Measurements from ENCODE around the gene C11orf68. TPM values are rescaled to one million over a fixed set of nuclear protein-coding genes. Genes with fewer than 3 reads are reported as not detected.
"Not testable (repeated sequence)": the region's sequence is repeated elsewhere in the genome, so short reads cannot be mapped to it uniquely, and the experiment has no call there.

The C11orf68 gene
- total and polyA plus RNA-seq, 9 of the 15 experiments (the other 6 are each of a cell fraction or from before 2014, with no cell fraction given) = 3.6 to 35.9 (median 12.8) TPM

DNA sequence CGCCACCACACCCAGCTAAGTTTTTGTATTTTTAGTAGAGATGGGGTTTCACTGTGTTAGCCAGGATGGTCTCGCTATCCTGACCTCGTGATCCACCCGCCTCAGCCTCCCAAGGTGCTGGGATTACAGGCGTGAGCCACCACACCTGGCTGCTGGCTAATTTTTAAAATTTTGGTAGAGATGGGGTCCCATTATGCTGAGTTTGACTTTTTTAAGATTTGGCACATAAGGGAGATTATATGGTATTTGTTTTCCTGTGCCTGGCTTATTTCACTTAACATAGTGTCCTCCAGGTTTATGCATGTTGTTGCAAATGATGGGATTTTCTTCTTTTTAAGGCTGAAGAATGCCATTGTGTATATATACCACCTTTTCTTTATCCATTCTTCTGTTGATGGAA, 31.8 kb upstream of the C11orf68 start:
- CTCF ChIA-PET (ENCODE audit: low intra/inter-chr PET ratio); BruUV-seq (replicated peaks): not testable (repeated sequence)
- WGBS (ENCODE audit: insufficient coverage, low coverage, missing lambda C conversion rate) = 69% methylated on average over 4 of the region's 5 CpGs

DNA sequence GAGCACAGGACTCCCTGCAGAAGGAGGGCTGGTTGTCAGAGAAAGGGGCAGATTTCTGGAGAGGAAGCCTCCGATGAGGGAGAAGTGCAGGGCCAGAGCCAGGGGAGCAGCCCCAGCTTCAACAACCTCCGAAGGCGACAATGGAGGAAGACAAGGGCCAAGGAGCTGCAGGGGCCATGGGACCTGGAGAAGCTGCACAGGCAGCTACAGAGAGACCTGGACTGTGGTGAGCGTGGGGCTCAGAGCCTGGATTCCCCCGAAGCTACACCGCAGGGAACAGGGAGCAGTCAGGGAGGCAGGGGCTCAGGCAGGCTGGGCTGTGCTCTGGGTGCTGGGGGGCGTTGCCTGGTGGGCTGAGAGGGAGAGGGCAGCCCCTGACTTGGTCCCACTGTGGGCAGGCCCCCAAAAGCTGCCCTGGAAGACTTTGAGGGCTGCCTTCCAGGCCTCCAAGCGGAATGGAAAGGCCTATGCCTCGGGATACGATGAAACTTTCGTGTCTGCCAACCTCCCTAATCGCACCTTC, 28.8 kb upstream of the C11orf68 start:
- Histone ChIP-seq H3K4me2 (ENCODE audit: insufficient read depth, low read length) (no peak overlapping the region), H3K9ac (ENCODE audit: insufficient read depth in 1 of 2, low read depth in 2 of 2, low read length in 2 of 2) (peak overlapping the region in 1 of 2 experiments; percentile 79; a peak in 2 of 4 replicates), H3K9me3 (replicated peaks; ENCODE audit: control insufficient read depth, insufficient read depth, low read depth, low read length) (no peaks in the 10 kb centered on the region), H2AFZ (ENCODE audit: low read depth, low read length) (peak overlapping the region; percentile 42; the same call in 1 of the 2 replicates), H3K27me3 (ENCODE audit: control insufficient read depth in 2 of 2, insufficient read depth in 2 of 2, low read length in 2 of 2) (peaks cover 0 to 5% of the 10 kb centered on the region in 2 experiments; a peak in 1 of 5 replicates), H3K27ac (ENCODE audit: extremely low read depth, low read depth, low read length) (no peak overlapping the region), H3K36me3 (ENCODE audit: control insufficient read depth, insufficient read depth, low read length) (no peaks in the 10 kb centered on the region), H3K4me1 (replicated peaks in 1 of 2; ENCODE audit: control insufficient read depth in 2 of 2, insufficient read depth in 2 of 2, low read length in 2 of 2) (peaks cover 0 to 18% of the 10 kb centered on the region in 2 experiments; a peak in 2 of 5 replicates), H3K9me1 (ENCODE audit: control insufficient read depth, insufficient read depth, low read length) (no peaks in the 10 kb centered on the region), H3K4me3 (no peak overlapping the region), H4K20me1 (replicated peaks; ENCODE audit: control insufficient read depth, insufficient read depth, low read length) (no peaks in the 10 kb centered on the region), H3K79me2 (ENCODE audit: control insufficient read depth, insufficient read depth, low read length) (no peaks in the 10 kb centered on the region)
- in situ Hi-C loops (cut with MboI) (no loop called here), intact Hi-C loops (cut with micrococcal nuclease) (no loop called here)
- POLR2A ChIA-PET = interaction anchor here (0.9 to 2.2 kb wide), 6 partner anchors 9 to 443 kb away, joined by 3 to 7 read pairs (median 5); partner anchors contain the start of gene CCDC85B
- 11% methylated on average over 12 of the region's 12 CpGs for WGBS (ENCODE audit: insufficient coverage, low coverage, missing lambda C conversion rate)
- CTCF ChIA-PET (ENCODE audit: low intra/inter-chr PET ratio) = no interaction called here
- FAIRE-seq (no peak), DNase-seq (ENCODE audit: extremely low read depth in 1 of 4, low spot score in 3 of 4) (no peak), ATAC-seq (peak; percentile 52)
- no TSS peak for BruUV-seq (replicated peaks)
- TF ChIP-seq BRD9 (IDR thresholded peaks at IDR 0.05; ENCODE audit: low read depth, partially characterized antibody) = no peak
- TF ChIP-seq ZBTB43 (CRISPR knock-in tag; IDR thresholded peaks at IDR 0.05) = no peak
- no peak for TF ChIP-seq TCF3 (CRISPR knock-in tag; IDR thresholded peaks at IDR 0.05)
- no peak for TF ChIP-seq ZNF146 (CRISPR knock-in tag; IDR thresholded peaks at IDR 0.05; ENCODE audit: unreplicated experiment)
- no peak for TF ChIP-seq ZNF586 (CRISPR knock-in tag; conservative IDR thresholded peaks at IDR 0.05)
- TF ChIP-seq, protein P1, sequence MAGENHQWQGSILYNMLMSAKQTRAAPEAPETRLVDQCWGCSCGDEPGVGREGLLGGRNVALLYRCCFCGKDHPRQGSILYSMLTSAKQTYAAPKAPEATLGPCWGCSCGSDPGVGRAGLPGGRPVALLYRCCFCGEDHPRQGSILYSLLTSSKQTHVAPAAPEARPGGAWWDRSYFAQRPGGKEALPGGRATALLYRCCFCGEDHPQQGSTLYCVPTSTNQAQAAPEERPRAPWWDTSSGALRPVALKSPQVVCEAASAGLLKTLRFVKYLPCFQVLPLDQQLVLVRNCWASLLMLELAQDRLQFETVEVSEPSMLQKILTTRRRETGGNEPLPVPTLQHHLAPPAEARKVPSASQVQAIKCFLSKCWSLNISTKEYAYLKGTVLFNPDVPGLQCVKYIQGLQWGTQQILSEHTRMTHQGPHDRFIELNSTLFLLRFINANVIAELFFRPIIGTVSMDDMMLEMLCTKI (IDR thresholded peaks at IDR 0.05; ENCODE audit: partially characterized antibody) = no peak
- TF ChIP-seq SUPT5H (IDR thresholded peaks at IDR 0.05) = no peak
- no peak for TF ChIP-seq PTTG1 (tag; IDR thresholded peaks at IDR 0.05; ENCODE audit: low read depth)
- no peak for TF ChIP-seq HMGN3 (IDR thresholded peaks at IDR 0.05; ENCODE audit: borderline replicate concordance, extremely low read depth, insufficient read length, low read depth, low read length)
- TF ChIP-seq DACH1 (IDR thresholded peaks at IDR 0.05; ENCODE audit: partially characterized antibody) = no peak
- TF ChIP-seq ZNF165 (CRISPR knock-in tag; IDR thresholded peaks at IDR 0.05; ENCODE audit: borderline replicate concordance) = no peak
- no peak for TF ChIP-seq ZNF668 (CRISPR knock-in tag; IDR thresholded peaks at IDR 0.05)

More for the DNA sequence above, 31.8 kb upstream of the C11orf68 start:
- H3K27me3 ChIP-seq (ENCODE audit: control insufficient read depth in 2 of 2, insufficient read depth in 2 of 2, low read length in 2 of 2); H2AFZ ChIP-seq (ENCODE audit: low read depth, low read length); FAIRE-seq; H3K36me3 ChIP-seq (ENCODE audit: control insufficient read depth, insufficient read depth, low read length); H3K9ac ChIP-seq (ENCODE audit: insufficient read depth in 1 of 2, low read depth in 2 of 2, low read length in 2 of 2); DNase-seq (ENCODE audit: extremely low read depth in 1 of 4, low spot score in 3 of 4); in situ Hi-C loops (cut with MboI); POLR2A ChIA-PET; H3K9me3 ChIP-seq (replicated peaks; ENCODE audit: control insufficient read depth, insufficient read depth, low read depth, low read length); H3K79me2 ChIP-seq (ENCODE audit: control insufficient read depth, insufficient read depth, low read length); H3K4me2 ChIP-seq (ENCODE audit: insufficient read depth, low read length); H3K27ac ChIP-seq (ENCODE audit: extremely low read depth, low read depth, low read length); H4K20me1 ChIP-seq (replicated peaks; ENCODE audit: control insufficient read depth, insufficient read depth, low read length); intact Hi-C loops (cut with micrococcal nuclease); H3K4me3 ChIP-seq; H3K9me1 ChIP-seq (ENCODE audit: control insufficient read depth, insufficient read depth, low read length); ATAC-seq: not testable (repeated sequence)
- TF ChIP-seq ZNF316 (IDR thresholded peaks at IDR 0.05) (peak; percentile 72), MAFF (IDR thresholded peaks at IDR 0.05; ENCODE audit: low read length) (peak; percentile 29; the same call in 1 of the 2 replicates), C11orf30 (IDR thresholded peaks at IDR 0.05; ENCODE audit: low read depth) (peak; percentile 60; the same call in 1 of the 2 replicates)
- H3K4me1 ChIP-seq (replicated peaks in 1 of 2; ENCODE audit: control insufficient read depth in 2 of 2, insufficient read depth in 2 of 2, low read length in 2 of 2) = peaks cover 0 to 20% of the 10 kb centered on the region in 2 experiments; a peak in 2 of 5 replicates
